NT2/D1 (cell line): ENCODE data around the gene ABI3BP.

ENCODE experiments used
- SUZ12 ChIP-seq: IDR thresholded peaks from 2 replicates; pipeline ENCODE4 v1.6.1; 2011; ENCODE audit not compliant: insufficient read length, insufficient read depth; ENCODE audit errors: extremely low read depth
- YY1 ChIP-seq: IDR thresholded peaks from 2 replicates; pipeline ENCODE4 v1.6.1; 2011; ENCODE audit not compliant: insufficient read length, insufficient read depth
- ZNF274 ChIP-seq: IDR thresholded peaks from 2 replicates; pipeline ENCODE4 v1.6.1; 2011; ENCODE audit warnings: mild to moderate bottlenecking, low read depth, low read length

- no peak for TF ChIP-seq YY1
- no peak for TF ChIP-seq ZNF274
- TF ChIP-seq SUZ12, result no peak
Observed at GRCh38 chr3:100726706-100727105, 266.5 kb downstream of the ABI3BP start.
